Ureter (tissue), 1 donor: ENCODE measurements around the gene ADARB2. TPM values are rescaled to one million over a fixed set of nuclear protein-coding genes. Genes with fewer than 3 reads are reported as not detected.

Experiments used
- DNase-seq: peaks from one replicate; pipeline ENCODE4 v3.0.0-alpha.2; 2020; ENCODE audit warnings: low spot score
- total RNA-seq: library from RNA; stranded (reverse); gene quantifications from one replicate; pipeline ENCODE4 v1.2.4, GENCODE V29; 2023
- donor health status: DM: yes; HTN: yes; CAD: no.

Gene ADARB2
- total RNA-seq, 1 donor from 2014 or later = not detected

DNA sequence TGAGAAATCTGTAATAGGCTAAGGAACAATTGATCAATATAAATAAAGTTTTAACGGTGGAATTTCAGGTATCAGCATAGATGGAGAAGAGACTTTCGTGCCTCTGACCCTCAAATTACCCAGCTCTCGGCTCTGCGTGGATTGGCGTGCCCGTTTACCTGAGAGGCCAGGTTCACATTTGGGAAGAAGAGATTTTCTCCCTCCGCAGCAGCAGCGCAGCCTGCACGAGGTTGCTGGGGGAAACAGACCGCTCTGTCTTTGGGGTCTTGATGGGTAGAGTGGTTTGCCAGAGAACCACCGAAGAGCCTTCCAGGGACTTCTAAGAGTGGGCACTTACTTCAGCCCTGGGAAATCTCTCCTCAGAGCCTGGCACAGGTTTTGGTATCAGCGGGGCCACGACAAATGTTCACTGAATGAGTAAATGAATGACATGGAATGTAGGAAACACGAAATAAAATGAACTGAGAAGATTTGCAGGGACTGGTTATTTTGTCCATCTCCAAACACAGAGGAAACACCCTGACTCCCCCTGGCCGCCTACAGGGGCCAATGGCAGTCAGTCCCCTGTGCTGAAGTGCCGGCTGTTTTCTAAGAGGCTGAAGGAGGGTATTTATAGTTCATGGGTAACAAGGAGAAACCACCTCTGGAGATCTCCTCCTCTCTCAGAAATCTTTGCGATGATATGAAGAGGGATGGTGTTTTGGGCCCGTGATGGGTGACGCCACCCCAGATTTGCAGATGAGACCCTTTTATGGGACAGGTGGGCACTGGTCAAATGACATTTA, 338.5 kb downstream of the ADARB2 start:
- peak; percentile 18 for DNase-seq

DNA sequence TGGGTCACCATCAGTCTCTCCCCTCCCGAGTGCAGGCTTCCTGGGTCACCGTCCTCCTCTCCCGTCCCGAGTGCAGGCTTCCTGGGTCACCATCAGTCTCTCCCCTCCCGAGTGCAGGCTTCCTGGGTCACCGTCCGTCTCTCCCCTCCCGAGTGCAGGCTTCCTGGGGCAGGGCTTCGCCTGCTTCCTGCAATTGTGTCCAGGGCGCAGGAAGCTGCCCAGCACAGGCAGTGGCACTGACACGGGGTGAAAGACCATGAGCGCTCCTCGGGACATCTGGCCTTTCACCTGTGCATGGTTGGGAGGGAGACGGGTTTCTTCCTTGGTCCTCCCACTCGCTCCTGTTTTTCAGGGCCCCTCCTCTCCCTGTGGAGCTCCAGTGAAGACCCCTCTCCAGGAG, 339.2 kb downstream of the ADARB2 start:
- DNase-seq = peak; percentile 6

DNA sequence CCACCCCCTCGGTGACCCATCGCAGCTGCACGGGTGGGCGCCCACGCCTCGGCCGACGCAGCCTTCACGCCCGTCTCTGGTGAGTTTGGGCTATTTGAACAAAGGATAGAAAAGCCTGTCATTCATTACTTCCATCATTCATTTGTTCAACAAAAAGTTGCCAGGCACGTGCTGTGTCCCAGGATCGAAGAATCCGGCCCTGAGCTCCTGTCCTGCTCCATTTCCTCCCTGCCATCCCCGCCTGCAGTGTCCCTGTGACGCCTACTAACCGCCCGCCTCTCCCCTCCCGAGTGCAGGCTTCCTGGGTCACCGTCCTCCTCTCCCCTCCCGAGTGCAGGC, 341.1 kb downstream of the ADARB2 start:
- DNase-seq = peak; percentile 34

DNA sequence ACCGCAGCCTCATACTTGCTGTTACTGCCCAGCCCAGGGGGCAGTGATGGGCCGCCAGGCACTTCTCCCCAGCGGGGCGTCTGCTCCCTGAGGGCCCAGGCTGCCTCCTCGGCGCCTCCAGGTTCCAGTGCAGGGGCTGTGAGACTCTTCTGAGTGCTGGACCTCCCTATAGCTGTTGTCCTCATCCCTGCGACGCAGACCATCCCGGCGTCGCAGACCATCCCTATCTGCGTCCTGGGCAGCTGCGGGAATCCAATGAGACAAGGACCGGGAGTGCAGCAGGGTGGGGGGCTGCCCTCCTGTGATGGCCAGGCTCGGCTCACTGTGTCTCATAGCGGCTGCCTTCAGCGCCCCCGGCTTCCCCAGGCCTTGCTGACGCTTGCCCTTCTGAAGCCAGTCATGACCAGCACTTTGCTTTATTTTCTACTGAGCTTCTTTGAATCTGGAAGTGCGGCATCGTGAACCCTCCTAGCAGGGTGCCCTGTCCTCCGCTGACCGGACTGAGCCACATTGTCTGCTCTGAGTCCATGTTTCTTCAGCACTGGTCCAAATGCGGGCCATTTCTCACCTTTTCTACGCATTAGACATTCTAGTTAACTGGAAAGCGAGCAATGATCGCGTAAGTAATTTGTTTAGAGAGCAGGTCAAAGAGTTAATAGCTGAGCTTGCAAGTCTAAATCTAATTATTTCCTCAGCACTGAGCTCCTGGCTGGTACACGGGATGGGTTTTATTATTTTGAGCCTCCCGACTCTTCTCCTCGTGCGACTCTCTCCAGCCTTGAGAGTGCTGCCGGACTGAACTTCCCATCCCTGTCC, 341.6 kb downstream of the ADARB2 start:
- peak; percentile 25 for DNase-seq

DNA sequence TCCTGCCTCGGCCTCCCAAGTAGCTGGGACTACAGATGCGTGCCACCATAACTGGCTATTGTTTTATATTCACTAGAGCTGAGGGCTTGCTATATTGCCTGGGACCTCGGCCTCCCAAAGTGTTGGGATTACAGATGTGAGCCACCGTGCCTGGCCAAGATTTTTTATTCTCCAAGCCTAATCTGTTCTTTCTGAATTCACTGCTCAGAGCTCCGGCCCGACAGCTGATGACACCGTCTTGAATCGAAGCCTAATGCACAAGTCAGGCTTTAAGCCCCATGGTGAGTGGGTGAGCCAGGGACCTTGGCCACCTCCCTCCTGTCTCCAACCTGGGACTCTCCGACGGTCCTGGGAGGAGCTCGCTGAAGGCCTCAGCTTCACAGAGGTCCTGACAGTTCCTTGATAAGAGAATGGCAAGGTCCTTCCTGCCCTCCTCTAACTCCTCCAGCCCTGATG, 342.3 kb downstream of the ADARB2 start:
- peak; percentile 36 for DNase-seq

DNA sequence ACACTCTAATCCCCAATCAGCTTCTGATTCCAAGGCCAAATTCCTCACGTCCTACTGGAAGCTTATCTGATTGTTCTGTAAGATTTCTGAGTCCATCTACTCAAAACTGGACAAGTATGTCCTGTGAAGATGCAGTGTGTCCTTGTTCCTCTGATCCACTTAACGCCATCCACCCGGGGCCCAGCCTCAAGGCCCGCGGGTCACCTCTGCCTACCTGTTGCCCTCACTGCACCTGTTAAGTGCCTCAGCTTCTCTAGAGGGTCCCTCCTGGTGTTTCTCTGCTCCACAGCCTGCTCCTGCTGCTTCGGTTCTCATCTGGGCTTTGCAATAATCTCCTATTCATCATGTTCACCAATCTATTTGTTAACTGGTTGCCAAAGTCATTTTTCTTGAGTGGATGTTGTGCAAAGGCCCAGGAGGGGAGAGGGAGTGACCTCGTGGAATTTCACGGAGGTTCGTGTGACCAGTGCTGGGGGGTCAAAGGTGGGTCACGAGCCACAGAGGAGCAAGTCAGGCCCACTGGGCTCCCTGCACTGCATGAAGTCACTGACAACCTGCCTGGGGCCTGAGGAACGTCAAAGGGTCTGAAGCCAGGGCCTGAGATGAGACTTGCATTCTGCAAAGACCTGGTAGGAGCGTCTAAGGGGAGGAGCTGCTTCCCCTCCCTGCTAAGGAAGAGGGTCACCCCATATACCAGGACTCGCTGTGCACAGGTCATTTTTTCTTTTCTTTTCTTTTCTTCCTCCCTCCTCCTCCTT, 343.0 kb downstream of the ADARB2 start:
- DNase-seq = peak; percentile 25

DNA sequence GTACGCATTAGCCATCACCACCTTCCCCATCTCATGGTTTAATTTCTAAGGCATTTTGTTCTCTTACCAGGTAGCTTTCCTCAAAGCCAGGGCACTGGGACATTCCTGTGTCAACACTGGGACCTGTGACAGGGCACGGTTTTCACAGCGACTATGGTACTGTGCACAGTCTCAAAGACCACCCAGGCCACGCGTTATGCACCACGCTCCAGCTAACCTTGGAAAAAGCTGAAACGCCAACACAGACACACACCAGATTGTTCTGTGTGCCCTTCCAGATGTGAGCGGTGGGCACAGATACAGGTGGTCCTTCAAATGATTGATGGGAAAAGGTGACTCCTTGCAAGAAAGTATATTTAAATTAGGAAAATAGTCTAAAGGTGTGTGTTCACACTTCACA, 343.8 kb downstream of the ADARB2 start:
- peak; percentile 22 for DNase-seq

DNA sequence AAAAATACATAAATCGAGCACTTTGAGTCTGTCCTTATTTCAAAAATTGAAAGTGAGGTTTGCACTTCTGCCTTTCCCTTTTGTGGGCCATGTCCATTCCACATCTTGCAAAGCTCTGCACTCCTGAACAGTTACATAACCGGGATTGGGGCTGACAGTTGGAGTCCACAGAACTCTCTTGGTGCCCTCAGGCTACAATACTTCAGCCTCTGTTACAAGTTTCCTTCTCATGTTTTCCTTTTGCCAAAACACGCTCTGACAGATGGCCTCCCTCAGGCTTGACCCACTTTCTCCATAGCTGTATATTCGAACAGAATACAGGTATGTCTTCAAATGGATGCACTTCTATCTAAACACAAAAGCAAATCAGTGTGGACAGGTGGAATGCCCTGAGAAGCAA, 345.2 kb downstream of the ADARB2 start:
- DNase-seq = no peak

DNA sequence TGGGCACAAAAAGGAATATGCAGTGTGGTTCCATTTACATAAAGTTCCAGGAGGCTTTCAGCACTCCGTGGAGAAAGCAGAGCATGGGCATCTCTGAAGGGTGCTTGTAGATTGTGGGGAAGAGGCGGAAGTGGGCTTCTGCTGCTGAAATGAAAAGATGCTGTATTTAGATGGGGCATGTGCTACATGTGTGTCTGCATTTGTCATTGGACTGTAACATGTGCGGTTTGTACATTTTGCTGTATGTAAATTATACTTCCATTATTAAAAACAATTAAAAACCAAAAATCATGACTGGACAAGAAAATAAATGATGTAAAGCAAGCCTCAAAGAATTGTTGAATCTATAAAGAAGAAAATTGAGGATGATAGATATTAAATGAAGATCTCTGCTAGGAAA, 347.1 kb downstream of the ADARB2 start:
- DNase-seq = no peak

DNA sequence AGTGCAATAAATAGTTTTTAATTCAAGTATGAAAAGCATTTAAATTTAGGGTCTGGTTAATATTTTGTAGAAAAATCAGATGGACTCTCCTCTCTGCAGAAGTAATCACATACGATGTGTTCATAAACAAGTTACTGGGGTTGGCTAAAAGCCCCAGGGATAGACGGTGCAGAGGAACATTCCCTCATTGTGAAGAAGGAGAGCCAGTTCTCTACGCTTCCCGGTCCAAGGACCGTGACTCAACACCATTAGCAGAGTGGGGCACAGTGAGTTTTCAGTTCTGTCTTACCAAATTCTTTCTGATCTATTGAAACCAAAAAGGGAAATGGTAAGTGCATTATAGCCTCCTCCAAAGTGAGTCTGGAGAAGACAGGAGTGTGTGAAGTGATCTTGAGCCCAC, 353.3 kb downstream of the ADARB2 start:
- no peak for DNase-seq

DNA sequence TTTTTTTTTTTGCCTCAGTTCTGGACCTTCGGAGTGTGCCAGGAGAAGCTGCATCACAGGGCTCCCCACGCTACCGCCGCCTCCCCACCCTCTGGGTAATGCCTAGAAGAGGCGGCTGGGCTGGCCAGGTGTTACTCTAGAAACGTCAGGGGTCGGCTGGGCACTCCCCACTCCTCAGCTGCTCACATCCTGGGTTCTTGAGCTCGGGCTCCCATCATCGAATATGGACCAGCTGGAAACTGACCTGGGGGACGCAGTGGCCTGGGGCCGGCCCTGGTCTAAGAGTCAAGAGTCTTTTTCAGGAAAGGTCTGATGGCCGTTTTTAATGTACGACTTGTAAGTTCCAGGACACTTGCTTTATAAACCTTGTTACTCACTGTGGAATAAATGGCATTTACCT, 354.6 kb downstream of the ADARB2 start:
- DNase-seq = peak; percentile 31

DNA sequence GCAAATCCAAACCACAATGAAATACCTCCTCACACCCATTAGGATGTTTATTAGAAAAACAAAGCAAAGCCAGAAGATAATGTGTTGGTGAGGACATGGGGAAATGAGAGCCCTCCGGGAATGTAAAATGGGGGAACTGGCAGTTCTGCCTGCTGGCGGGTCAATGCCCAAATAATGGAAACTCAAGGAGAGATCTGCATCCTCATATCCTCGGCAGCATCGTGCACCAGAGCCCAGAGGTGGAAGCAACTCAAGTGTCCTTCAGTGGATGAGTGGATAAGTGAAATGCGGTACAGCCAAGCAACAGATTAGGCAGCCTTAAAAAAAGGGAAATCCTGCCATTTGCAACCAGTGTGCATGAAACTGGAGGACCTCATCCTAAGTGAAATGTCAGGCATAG, 356.0 kb downstream of the ADARB2 start:
- DNase-seq = no peak

DNA sequence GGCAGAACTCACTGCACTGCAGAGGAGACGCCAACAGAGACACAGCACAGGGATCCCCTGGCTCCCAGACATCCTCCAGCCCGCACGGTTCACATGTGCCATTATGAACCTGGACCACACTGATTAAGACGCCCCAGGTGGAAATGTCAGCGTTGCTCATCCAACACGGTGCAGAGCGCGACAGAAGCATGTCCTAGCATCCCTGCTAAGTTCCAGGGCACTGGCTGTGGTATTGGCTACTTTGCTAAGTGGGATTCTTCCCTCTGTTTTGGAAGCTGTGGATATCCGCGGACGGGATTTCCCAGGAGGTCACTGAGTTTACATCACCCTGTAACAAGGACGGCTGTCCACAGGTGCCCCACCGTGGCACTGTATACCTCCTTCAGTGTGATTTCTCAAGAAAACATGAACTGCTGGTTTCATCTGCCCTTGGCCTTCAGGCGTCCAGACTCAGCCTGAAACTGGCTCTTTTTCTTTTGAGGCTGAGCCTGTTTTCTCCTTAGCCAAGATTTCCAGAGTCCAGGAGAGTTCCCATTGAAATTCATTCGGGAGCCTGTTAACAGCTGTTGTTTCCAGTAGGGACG, 357.1 kb downstream of the ADARB2 start:
- DNase-seq = peak; percentile 24

DNA sequence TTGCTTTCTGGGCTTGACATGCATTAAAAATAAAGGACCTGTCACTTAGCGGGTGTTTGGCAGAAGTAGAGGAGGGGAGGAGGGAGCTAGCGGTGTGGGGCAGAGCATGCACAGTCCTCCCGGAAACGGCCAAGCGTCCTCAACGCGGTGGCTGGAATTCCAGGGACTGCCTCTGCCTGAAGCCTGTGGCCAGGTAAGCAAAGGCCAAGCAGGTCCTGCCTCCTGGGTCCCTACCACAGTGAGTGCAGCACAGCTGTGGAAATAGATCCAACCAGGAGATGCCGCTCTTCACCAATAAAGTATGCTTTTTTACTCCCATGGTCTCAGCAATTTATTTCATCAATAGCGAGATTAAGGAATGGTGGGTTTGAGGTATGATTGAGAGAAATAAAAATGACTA, 357.7 kb downstream of the ADARB2 start:
- peak; percentile 32 for DNase-seq

DNA sequence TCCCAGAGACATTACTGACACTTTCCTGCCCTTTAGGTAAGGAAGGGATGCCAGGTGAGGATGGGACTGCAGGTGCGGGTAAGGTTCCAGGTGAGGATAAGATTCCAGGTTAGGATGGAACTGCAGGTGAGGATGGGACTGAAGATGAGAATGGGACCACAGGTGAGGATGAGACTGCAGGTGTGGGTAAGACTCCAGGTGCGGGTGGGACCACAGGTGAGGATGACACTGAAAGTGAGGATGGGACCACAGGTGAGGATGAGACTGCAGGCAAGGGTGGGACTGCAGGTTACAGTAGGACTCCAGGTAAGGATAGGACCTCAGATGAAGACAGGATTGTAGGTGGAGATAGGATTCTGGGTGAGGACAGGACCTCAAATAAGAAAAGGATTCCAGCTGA, 358.9 kb downstream of the ADARB2 start:
- DNase-seq = peak; percentile 27

DNA sequence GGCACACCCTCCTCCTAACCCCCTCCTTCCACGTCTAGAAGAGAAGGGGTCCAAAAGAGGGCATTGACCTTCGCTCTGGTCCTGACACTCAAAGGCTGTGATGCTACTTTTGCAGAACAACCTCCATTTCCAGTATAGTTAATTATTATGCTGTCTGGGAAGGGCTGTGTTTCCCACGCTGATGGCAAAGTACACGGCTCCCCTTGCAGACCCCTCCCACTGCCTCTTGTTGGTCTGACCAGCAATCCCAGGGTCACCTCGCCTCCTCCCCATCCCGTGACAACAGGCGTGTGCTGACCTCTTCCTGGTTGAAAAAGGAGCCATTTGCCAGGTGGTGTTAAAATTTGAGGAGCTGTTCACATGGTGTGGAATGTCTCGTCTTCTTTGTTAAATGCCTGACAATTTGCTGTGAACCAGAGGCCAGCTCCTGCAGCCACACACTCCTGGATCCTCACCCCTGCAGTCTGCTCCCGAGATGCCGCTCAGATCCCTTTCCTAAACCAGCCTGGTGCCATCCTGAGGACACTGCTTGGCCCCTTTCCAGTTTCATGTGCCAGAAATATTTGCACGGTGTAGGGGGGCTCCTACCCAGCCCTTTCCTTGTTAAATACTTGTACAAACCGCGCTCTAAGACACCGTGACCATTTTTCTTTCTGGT, 359.5 kb downstream of the ADARB2 start:
- DNase-seq = peak; percentile 18

DNA sequence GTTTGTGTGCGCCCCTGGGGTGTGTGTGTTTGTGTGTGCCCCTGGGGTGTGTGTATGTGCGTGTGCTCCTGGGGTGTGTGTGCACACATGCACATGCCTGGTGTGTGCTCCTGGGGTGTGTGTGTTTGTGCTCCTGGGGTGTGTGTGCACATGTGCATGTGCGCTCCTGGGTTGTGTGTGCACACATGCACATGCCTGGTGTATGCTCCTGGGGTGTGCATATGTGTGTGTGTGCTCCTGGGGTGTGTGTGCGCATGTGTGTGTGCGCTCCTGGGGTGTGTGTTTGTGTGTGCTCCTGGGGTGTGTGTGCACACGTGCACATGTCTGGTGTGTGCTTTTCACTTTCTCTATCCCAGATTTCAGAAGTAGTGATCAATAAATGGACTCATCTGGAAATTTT, 360.1 kb downstream of the ADARB2 start:
- peak; percentile 12 for DNase-seq

DNA sequence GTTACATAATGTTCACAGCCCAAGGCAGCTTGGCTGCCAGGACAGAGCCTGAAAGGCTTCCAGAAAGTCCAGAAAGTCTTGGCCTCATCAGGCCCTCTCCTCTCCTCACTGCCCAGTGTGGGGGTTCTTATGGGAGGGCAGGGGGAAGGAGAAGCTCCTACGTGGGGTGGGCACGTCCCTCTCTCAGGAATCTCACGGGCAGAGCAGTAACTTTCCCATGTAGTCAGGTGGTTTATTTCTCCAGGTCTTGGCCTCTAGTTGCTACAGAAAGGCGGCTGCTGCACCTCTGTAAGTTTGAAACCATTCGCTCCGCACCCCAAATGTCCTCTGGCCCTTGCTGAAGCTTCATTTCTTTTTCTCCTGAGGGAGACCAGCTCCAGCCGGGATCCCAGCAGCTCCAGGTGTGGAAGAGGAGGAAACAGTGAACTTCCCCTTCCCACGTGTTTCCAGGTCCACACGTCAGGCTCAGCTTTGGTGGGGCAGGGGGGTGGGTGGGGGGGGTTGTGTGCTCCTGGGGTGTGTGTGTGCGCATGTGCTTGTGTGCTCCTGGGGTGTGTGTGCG, 360.9 kb downstream of the ADARB2 start:
- peak; percentile 32 for DNase-seq

DNA sequence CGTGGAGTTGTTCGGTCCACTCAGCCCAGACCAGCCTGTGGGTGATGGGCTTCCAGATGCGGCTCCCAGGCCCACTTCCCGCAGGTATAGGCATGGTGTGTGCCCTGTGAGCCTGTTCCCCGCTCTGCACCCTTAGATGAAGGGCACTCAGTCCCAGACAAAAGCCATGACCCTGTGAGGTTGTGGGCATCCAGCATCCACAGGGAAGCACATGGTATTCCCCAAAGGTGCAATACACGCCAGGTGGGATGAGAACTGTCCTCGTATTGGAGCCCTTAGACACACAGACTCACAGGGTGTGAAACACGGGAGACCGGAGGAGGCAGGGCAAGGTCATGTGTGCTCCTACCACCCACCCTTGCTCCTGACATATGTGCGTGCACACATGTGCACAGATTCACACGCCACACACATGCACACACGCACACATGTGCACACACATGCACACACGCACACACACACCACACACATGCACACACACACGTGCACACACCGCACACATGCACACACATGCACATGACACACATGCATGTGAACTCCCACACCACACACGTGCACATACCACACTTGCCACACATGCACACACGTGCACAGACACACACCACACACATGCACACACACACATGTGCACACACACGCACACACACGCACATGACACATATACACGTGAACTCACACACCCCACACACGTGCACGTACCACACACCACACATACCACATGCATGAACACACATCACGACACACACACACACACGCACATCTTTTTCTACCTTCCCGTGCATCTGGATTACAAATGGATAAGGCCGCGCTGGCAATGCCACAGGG, 361.8 kb downstream of the ADARB2 start:
- DNase-seq = no peak
